SW 1271 (cell line): ENCODE data around the gene DRD2.

Experiments used
- DNase-seq, 2 experiments: peaks; one replicate each; lab custom pipeline; 2025; lab: John Stamatoyannopoulos, UW

DRD2 gene

GRCh38 chr11:113369411-113369810 is 105.8 kb downstream of the DRD2 start:
- DNase-seq: no peak

- no peak for DNase-seq
These were observed 109.3 kb downstream of the DRD2 start for GRCh38 chr11:113365895-113366294.

- no peak for DNase-seq
These were observed 111.1 kb downstream of the DRD2 start for GRCh38 chr11:113363996-113364641.

- no peak for DNase-seq
These were observed 111.8 kb downstream of the DRD2 start for GRCh38 chr11:113363406-113363805.
